HepG2 (cell line): ENCODE results near the gene LASP1. TPM values are rescaled to one million over a fixed set of nuclear protein-coding genes. Genes with fewer than 3 reads are reported as not detected.

Experiments used
- ATAC-seq: fragments of 200-7000 bp; cut with Tn5 transposase; 3 replicates; pipeline ENCODE4 v1.9.1; 2020; ENCODE audit warnings: mild to moderate bottlenecking, moderate library complexity
- BruUV-seq: library from RNA; stranded (reverse); fragments of 400-500 nt; replicated peaks from 2 replicates; lab custom pipeline; 2021; lab: Mats Ljungman, UMichigan
- CTCF ChIA-PET: fragments of 300-600 bp; formaldehyde crosslinking; extraction: SDS; loops from one replicate; lab custom pipeline; 2021; ENCODE audit warnings: low total read pairs, inconsistent platforms, low intra/inter-chr PET ratio; lab: Yijun Ruan, JAX
- POLR2A ChIA-PET: fragments of 350-600 bp; sonication (Branson Sonifier 250); formaldehyde crosslinking; loops from one replicate; lab custom pipeline; 2020; ENCODE audit warnings: antibody characterized with exemption, inconsistent platforms; lab: Yijun Ruan, JAX
- DNase-seq: peaks from one replicate; pipeline ENCODE4 v3.0.0-alpha.2; 2015; ENCODE audit warnings: low spot score
- FAIRE-seq: peaks from 3 replicates; lab custom pipeline; 2011; peaks lifted over from hg19 to GRCh38; lab: Jason Lieb, UNC
- H2AFZ ChIP-seq: one replicate; pipeline ENCODE4 v1.6.1; 2011; ENCODE audit warnings: low read length, inconsistent platforms
- H3K27ac ChIP-seq: fragments of 300-600 bp; 3 replicates; pipeline ENCODE4 v1.8.0; 2011; ENCODE audit warnings: mixed run types, mild to moderate bottlenecking, mixed read lengths, low read length, inconsistent platforms; ENCODE audit not compliant: insufficient read depth; ENCODE audit errors: extremely low read length
- H3K27me3 ChIP-seq, 2 experiments: fragments of 200-600 bp in 1 of 2; 2 replicates in 1 of 2; 3 replicates in 1 of 2; pipeline versions ENCODE4 v1.6.0 to v1.8.0; 2011; ENCODE audit warnings: low read length in 2 of 2, mild to moderate bottlenecking in 2 of 2, moderate library complexity in 2 of 2, inconsistent platforms in 1 of 2; ENCODE audit not compliant: insufficient read depth in 2 of 2, control insufficient read depth in 1 of 2
- H3K36me3 ChIP-seq, 2 experiments: fragments of 200-600 bp in 1 of 2; replicated peaks in 1 of 2; 2 replicates in 1 of 2; 3 replicates in 1 of 2; pipeline versions ENCODE4 v1.5.1 to v1.8.0; 2011; ENCODE audit warnings: low read length in 2 of 2, inconsistent platforms in 1 of 2; ENCODE audit not compliant: insufficient read depth in 2 of 2, control insufficient read depth in 1 of 2
- H3K4me1 ChIP-seq: 2 replicates; pipeline ENCODE4 v1.5.1; 2012; ENCODE audit warnings: low read length, inconsistent platforms; ENCODE audit not compliant: insufficient read depth
- H3K4me2 ChIP-seq: 2 replicates; pipeline ENCODE4 v1.6.0; 2011; ENCODE audit warnings: low read depth, low read length, inconsistent platforms
- H3K4me3 ChIP-seq, 3 experiments: fragments of 200-600 bp in 1 of 3; sonication (generic), shearing (Covaris generic) in 1 of 3; replicated peaks in 1 of 3; 2 replicates each; pipeline ENCODE4 v1.5.1; 2011 to 2016; ENCODE audit warnings: low read length in 3 of 3, inconsistent platforms in 2 of 3, low read depth in 2 of 3, mild to moderate bottlenecking in 2 of 3, control low read depth in 1 of 3, mixed read lengths in 1 of 3; ENCODE audit not compliant: insufficient read depth in 1 of 3
- H3K79me2 ChIP-seq: one replicate; pipeline ENCODE4 v1.6.1; 2011; ENCODE audit warnings: low read length, inconsistent platforms; ENCODE audit not compliant: insufficient read depth
- H3K9ac ChIP-seq: 2 replicates; pipeline ENCODE4 v1.6.0; 2011; ENCODE audit warnings: mild to moderate bottlenecking, low read depth, low read length, inconsistent platforms; ENCODE audit not compliant: insufficient read depth
- H3K9me3 ChIP-seq: 2 replicates; pipeline ENCODE4 v1.5.1; 2012; ENCODE audit warnings: mild to moderate bottlenecking, low read length
- H4K20me1 ChIP-seq: 2 replicates; pipeline ENCODE4 v1.6.0; 2011; ENCODE audit warnings: inconsistent platforms, mild to moderate bottlenecking, low read length, moderate library complexity; ENCODE audit not compliant: insufficient read depth
- FOXK1 ChIP-seq: sonication (generic); formaldehyde crosslinking; IDR thresholded peaks from 2 replicates; pipeline ENCODE4 v1.4.0; 2020; ENCODE audit warnings: low read depth, missing genetic modification reagents, borderline replicate concordance
- KAT8 ChIP-seq: IDR thresholded peaks from 2 replicates; pipeline ENCODE4 v1.6.1; 2016; ENCODE audit warnings: missing genetic modification reagents, missing compliant biosample characterization
- PTBP1 ChIP-seq: fragments of 200-400 bp; formaldehyde crosslinking; IDR thresholded peaks from 2 replicates; pipeline ENCODE4 v1.6.1; 2018; ENCODE audit warnings: low read length, low read depth; ENCODE audit not compliant: poor library complexity, severe bottlenecking
- RCOR2 ChIP-seq: IDR thresholded peaks from 2 replicates; pipeline ENCODE4 v1.6.1; 2016; ENCODE audit warnings: missing biosample characterization, missing genetic modification reagents
- REXO4 ChIP-seq: sonication (generic); formaldehyde crosslinking; IDR thresholded peaks from 2 replicates; pipeline ENCODE4 v1.8.0; 2022; ENCODE audit warnings: missing genetic modification reagents, mild to moderate bottlenecking, borderline replicate concordance
- TARDBP ChIP-seq: sonication (generic); formaldehyde crosslinking; IDR thresholded peaks from 2 replicates; pipeline ENCODE4 v1.8.0; 2022; ENCODE audit warnings: mild to moderate bottlenecking, missing genetic modification reagents
- TBX2 ChIP-seq: sonication (generic); formaldehyde crosslinking; IDR thresholded peaks from 2 replicates; pipeline ENCODE4 v1.5.0; 2020; ENCODE audit warnings: missing genetic modification reagents, mild to moderate bottlenecking, borderline replicate concordance
- TSC22D2 ChIP-seq: sonication (generic); formaldehyde crosslinking; IDR thresholded peaks from 2 replicates; pipeline ENCODE4 v1.5.1; 2020; ENCODE audit warnings: missing genetic modification reagents, mild to moderate bottlenecking, borderline replicate concordance
- ZFP36L1 ChIP-seq: sonication (generic); formaldehyde crosslinking; IDR thresholded peaks from 2 replicates; pipeline ENCODE4 v1.8.0; 2022; ENCODE audit warnings: mild to moderate bottlenecking, missing genetic modification reagents, moderate library complexity
- ZNF12 ChIP-seq: sonication (generic); formaldehyde crosslinking; IDR thresholded peaks from 2 replicates; pipeline ENCODE4 v1.5.0; 2020; ENCODE audit warnings: missing genetic modification reagents
- ZNF232 ChIP-seq: sonication (generic); formaldehyde crosslinking; IDR thresholded peaks from 2 replicates; pipeline ENCODE4 v1.4.0; 2020; ENCODE audit warnings: missing genetic modification reagents, borderline replicate concordance
- ZNF3 ChIP-seq: IDR thresholded peaks from 2 replicates; pipeline ENCODE4 v1.7.0; 2017; ENCODE audit warnings: inconsistent platforms
- ZNF33B ChIP-seq: sonication (generic); formaldehyde crosslinking; IDR thresholded peaks from 2 replicates; pipeline ENCODE4 v1.5.1; 2020; ENCODE audit warnings: mild to moderate bottlenecking, missing genetic modification reagents
- ZNF703 ChIP-seq: sonication (generic); formaldehyde crosslinking; IDR thresholded peaks from 2 replicates; pipeline ENCODE4 v1.5.1; 2020; ENCODE audit warnings: missing genetic modification reagents, mild to moderate bottlenecking, moderate library complexity, borderline replicate concordance
- ZNF746 ChIP-seq: sonication (generic); formaldehyde crosslinking; IDR thresholded peaks from 2 replicates; pipeline ENCODE4 v1.8.0; 2022; ENCODE audit warnings: mild to moderate bottlenecking, missing genetic modification reagents
- ZNF775 ChIP-seq: sonication (generic); formaldehyde crosslinking; IDR thresholded peaks from 2 replicates; pipeline ENCODE4 v1.4.0; 2020; ENCODE audit warnings: missing genetic modification reagents, mild to moderate bottlenecking, moderate library complexity, borderline replicate concordance
- ZNF777 ChIP-seq: sonication (generic); formaldehyde crosslinking; IDR thresholded peaks from 2 replicates; pipeline ENCODE4 v1.4.0; 2020; ENCODE audit warnings: missing genetic modification reagents
- WGBS: methylation state at CpG from one replicate; pipeline ENCODE4 v1.1.6; 2017; ENCODE audit warnings: low lambda C conversion rate; 5-methylcytosine and 5-hydroxymethylcytosine counted together
- in situ Hi-C: cut with HindIII; loops from 2 replicates; pipeline ENCODE4 v1.10.0; 2017; ENCODE audit warnings: low pct_unique_long_range_greater_than_20kb; ENCODE audit not compliant: extremely low pct_ligation_motif_present
- intact Hi-C: fragments of 100-400 bp; cut with micrococcal nuclease; formaldehyde crosslinking; loops from one replicate; pipeline ENCODE4 v1.10.0; 2022; ENCODE audit not compliant: unreplicated experiment
- polyA plus RNA-seq, 8 experiments: library from polyadenylated mRNA; depleted of rRNA in 3 of 8; stranded (reverse) in 7 of 8; unstranded in 1 of 8; fragments of >200 nt; fragmentation: Illumina TruSeq in 4 of 8; extraction: Trizol in 4 of 8; gene quantifications; 2 replicates each; pipeline versions ENCODE4 v1.2.1 to v1.2.3, GENCODE V29; 2011 to 2016; ENCODE audit warnings: low read depth in 4 of 8, missing spikeins in 1 of 8, mixed read lengths in 1 of 8; ENCODE audit not compliant: insufficient read depth in 1 of 8
- total RNA-seq, 5 experiments: library from RNA; depleted of rRNA; stranded (reverse); fragments of >200 nt; fragmentation: Illumina TruSeq; extraction: Trizol; gene quantifications; 2 replicates each; pipeline ENCODE4 v1.2.3, GENCODE V29; 2016; ENCODE audit warnings: low read depth in 1 of 5
- TF ChIP-seq, protein P1 (sequence below): IDR thresholded peaks from 2 replicates; pipeline ENCODE4 v1.6.1; 2016; ENCODE audit warnings: missing biosample characterization, missing genetic modification reagents, low read depth
- TF ChIP-seq, protein P2 (sequence below): sonication (generic); formaldehyde crosslinking; IDR thresholded peaks from 2 replicates; pipeline ENCODE4 v1.4.0; 2020; ENCODE audit warnings: missing genetic modification reagents, mild to moderate bottlenecking, borderline replicate concordance

Gene LASP1
- total and polyA plus RNA-seq, 2 of the 13 experiments (the other 11 are each of a cell fraction or from before 2014, with no cell fraction given), result 70.1 to 97.0 TPM

DNA sequence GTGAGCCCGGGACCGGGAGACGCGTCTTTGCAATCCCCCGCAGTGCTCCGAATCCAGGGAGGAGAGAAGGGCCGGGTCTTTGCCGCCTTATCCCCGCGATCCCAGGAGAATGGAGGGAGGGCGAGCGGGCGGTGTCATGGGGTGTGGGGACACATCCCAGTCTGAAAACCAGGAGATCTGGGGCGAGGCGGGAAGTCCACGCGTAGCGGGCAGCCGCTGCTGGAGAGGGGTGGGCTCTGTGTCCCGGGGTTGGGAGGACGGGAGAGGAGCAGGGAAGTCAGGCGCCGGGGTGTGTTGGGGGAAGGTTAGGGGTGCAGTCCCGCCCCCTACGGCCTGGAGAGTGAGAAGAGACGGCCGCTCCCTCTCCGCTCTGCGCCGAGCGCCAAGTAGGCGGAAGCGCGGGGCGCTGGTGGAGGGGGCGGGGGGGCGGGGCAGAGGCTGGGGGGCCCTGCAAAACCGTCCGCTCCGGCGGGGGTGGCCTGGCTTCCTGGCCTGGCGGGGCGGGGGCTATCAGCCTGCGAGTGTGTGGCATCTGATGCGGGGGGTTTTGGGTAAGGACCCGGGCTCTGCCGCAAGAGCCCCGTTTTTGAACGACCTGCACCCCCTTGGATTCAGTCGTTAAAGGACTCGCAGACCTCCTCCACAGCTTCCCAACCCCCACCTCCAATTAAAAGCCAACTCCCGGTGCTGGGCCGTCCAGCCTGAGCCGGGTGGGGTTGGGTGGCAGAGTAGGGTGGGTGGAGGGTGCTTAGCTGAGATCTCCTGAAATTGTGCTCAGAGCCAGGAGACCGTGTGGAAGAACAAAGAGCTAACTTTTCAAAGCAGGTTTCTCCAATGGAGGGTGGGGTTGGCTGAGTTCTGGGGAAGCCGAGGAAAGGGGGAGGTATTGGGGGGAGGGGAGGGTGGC, 654 bp downstream of the LASP1 start:
- Histone ChIP-seq H3K9me3 (no peaks in the 10 kb centered on the region), H3K27me3 (peaks cover 0 to 2% of the 10 kb centered on the region in 2 experiments; a peak in 2 of 5 replicates), H4K20me1 (peaks cover 39% of the 10 kb centered on the region), H3K4me2 (peak overlapping the region; percentile 87), H3K4me3 (peak overlapping the region; percentile 98 to 99 (median 99)), H2AFZ (no peak overlapping the region), H3K36me3 (peaks cover 5 to 17% of the 10 kb centered on the region in 2 experiments; a peak in 4 of 5 replicates), H3K27ac (peak overlapping the region; percentile 88), H3K79me2 (peaks cover 55% of the 10 kb centered on the region), H3K9ac (peak overlapping the region; percentile 87), H3K4me1 (peaks cover 56% of the 10 kb centered on the region)
- peak; percentile 17 for ATAC-seq
- ChIA-PET CTCF (no interaction called here), POLR2A (interaction anchor here (0.7 to 7.3 kb wide), 36 partner anchors 9 to 869 kb away, joined by 3 to 175 read pairs (median 6); partner anchors contain the start of genes CWC25, LASP1NB, MED1 and PIP4K2B)
- intact Hi-C loops (loop anchor here (5.0 kb wide), 2 partner anchors 47 to 282 kb away; partner anchors contain the start of gene PLXDC1), in situ Hi-C loops (no loop called here)
- TSS peak; percentile 49 for BruUV-seq
- FAIRE-seq, result no peak
- DNase-seq, result peak; percentile 40
- under 1% methylated on average over 38 of the region's 56 CpGs for WGBS
- TF ChIP-seq ZNF777 (no peak), TBX2 (CRISPR knock-in tag) (0 out of 2 replicates have a peak, but pooled peaks have one; percentile 9), PTBP1 (peak; percentile 26), ZNF746 (CRISPR knock-in tag) (no peak), ZFP36L1 (CRISPR knock-in tag) (no peak; the same call in 1 of the 2 replicates), ZNF12 (CRISPR knock-in tag) (no peak), FOXK1 (CRISPR knock-in tag) (no peak), ZNF775 (CRISPR knock-in tag) (no peak), TARDBP (peak; percentile 21; the same call in 1 of the 2 replicates), TSC22D2 (CRISPR knock-in tag) (0 out of 2 replicates have a peak, but pooled peaks have one; percentile 5), ZNF703 (CRISPR knock-in tag) (no peak), KAT8 (0 out of 2 replicates have a peak, but pooled peaks have one; percentile 8), RCOR2 (CRISPR knock-in tag) (no peak), ZNF232 (no peak), REXO4 (peak; percentile 18; the same call in 1 of the 2 replicates), ZNF33B (CRISPR knock-in tag) (no peak; the same call in 1 of the 2 replicates), ZNF3 (CRISPR knock-in tag) (no peak)
- TF ChIP-seq, protein P1, sequence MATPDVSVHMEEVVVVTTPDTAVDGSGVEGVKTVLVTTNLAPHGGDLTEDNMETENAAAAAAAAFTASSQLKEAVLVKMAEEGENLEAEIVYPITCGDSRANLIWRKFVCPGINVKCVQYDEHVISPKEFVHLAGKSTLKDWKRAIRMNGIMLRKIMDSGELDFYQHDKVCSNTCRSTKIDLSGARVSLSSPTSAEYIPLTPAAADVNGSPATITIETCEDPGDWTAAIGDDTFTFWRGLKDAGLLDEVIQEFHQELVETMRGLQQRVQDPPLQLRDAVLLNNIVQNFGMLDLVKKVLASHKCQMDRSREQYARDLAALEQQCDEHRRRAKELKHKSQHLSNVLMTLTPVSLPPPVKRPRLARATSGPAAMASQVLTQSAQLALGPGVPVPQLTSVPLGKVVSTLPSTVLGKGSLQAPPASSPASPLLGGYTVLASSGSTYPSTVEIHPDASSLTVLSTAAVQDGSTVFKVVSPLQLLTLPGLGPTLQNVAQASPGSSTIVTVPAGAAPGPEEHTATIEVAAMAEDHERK, result no peak
- TF ChIP-seq, protein P2, sequence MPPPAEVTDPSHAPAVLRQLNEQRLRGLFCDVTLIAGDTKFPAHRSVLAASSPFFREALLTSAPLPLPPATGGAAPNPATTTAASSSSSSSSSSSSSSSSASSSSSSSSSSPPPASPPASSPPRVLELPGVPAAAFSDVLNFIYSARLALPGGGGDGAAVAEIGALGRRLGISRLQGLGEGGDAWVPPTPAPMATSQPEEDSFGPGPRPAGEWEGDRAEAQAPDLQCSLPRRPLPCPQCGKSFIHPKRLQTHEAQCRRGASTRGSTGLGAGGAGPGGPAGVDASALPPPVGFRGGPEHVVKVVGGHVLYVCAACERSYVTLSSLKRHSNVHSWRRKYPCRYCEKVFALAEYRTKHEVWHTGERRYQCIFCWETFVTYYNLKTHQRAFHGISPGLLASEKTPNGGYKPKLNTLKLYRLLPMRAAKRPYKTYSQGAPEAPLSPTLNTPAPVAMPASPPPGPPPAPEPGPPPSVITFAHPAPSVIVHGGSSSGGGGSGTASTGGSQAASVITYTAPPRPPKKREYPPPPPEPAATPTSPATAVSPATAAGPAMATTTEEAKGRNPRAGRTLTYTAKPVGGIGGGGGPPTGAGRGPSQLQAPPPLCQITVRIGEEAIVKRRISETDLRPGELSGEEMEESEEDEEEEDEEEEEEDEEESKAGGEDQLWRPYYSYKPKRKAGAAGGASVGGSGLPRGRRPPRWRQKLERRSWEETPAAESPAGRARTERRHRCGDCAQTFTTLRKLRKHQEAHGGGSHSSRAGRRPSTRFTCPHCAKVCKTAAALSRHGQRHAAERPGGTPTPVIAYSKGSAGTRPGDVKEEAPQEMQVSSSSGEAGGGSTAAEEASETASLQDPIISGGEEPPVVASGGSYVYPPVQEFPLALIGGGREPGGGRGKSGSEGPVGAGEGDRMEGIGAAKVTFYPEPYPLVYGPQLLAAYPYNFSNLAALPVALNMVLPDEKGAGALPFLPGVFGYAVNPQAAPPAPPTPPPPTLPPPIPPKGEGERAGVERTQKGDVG (CRISPR knock-in tag), result no peak
